Common myeloid progenitor, CD34-positive (primary cell): Measurements from ENCODE around the gene WSCD2.

ENCODE experiments used
- CTCF ChIA-PET: fragments of 350-600 bp; sonication (Branson Sonifier 250); formaldehyde crosslinking; loops from one replicate; lab custom pipeline; 2021; ENCODE audit warnings: antibody characterized with exemption; lab: Charles Lee
- POLR2A ChIA-PET: fragments of 350-600 bp; sonication (Branson Sonifier 250); formaldehyde crosslinking; loops from one replicate; lab custom pipeline; 2021; ENCODE audit warnings: antibody characterized with exemption; lab: Charles Lee
- DNase-seq, 3 donors: peaks; one replicate each; pipeline versions ENCODE4 v3.0.0 to v3.0.0-alpha.2; 2013
- H3K27ac ChIP-seq, 2 experiments: 1 replicate in 1 of 2; 2 replicates in 1 of 2; pipeline ENCODE4 v1.7.0; 2013; ENCODE audit warnings: inconsistent platforms in 2 of 2, low read length in 2 of 2, mild to moderate bottlenecking in 2 of 2, low read depth in 1 of 2, moderate library complexity in 1 of 2; ENCODE audit not compliant: severe bottlenecking in 2 of 2, insufficient read depth in 1 of 2, poor library complexity in 1 of 2
- H3K27me3 ChIP-seq, 5 experiments: replicated peaks in 2 of 5; 1 replicate in 3 of 5; 2 replicates in 2 of 5; pipeline versions ENCODE4 v1.6.1 to v1.7.0; 2013; ENCODE audit warnings: low read length in 4 of 5, mild to moderate bottlenecking in 2 of 5, moderate library complexity in 2 of 5, inconsistent platforms in 1 of 5; ENCODE audit not compliant: insufficient read depth in 5 of 5, control insufficient read depth in 4 of 5
- H3K36me3 ChIP-seq, 4 experiments: 1 replicate in 2 of 4; 2 replicates in 2 of 4; pipeline versions ENCODE4 v1.6.1 to v1.7.0; 2013; ENCODE audit warnings: low read length in 3 of 4, control low read depth in 1 of 4, mild to moderate bottlenecking in 1 of 4; ENCODE audit not compliant: control insufficient read depth in 4 of 4, insufficient read depth in 4 of 4
- H3K4me1 ChIP-seq, 4 experiments: 1 replicate in 3 of 4; 2 replicates in 1 of 4; pipeline versions ENCODE4 v1.6.1 to v1.7.1; 2013; ENCODE audit warnings: low read length in 3 of 4, mild to moderate bottlenecking in 3 of 4, control low read depth in 1 of 4, inconsistent platforms in 1 of 4, moderate library complexity in 1 of 4; ENCODE audit not compliant: control insufficient read depth in 4 of 4, insufficient read depth in 4 of 4; ENCODE audit errors: control extremely low read depth in 1 of 4
- H3K4me3 ChIP-seq, 7 experiments: 1 replicate in 4 of 7; 2 replicates in 3 of 7; pipeline versions ENCODE4 v1.5.1 to v1.7.0; 2013; ENCODE audit warnings: mild to moderate bottlenecking in 7 of 7, low read length in 6 of 7, moderate library complexity in 6 of 7, inconsistent platforms in 2 of 7, low read depth in 2 of 7, control low read depth in 1 of 7; ENCODE audit not compliant: insufficient read depth in 4 of 7, control insufficient read depth in 1 of 7; ENCODE audit errors: extremely low read depth in 1 of 7
- H3K9me3 ChIP-seq, 5 experiments: 1 replicate in 4 of 5; 2 replicates in 1 of 5; pipeline versions ENCODE4 v1.6.1 to v1.7.1; 2013; ENCODE audit warnings: low read length in 4 of 5, mild to moderate bottlenecking in 2 of 5, inconsistent platforms in 1 of 5, low read depth in 1 of 5, moderate library complexity in 1 of 5; ENCODE audit not compliant: control insufficient read depth in 4 of 5, insufficient read depth in 2 of 5; ENCODE audit errors: control extremely low read depth in 1 of 5
- WGBS: methylation state at CpG from one replicate; pipeline ENCODE4 v1.1.5; 2013; ENCODE audit not compliant: insufficient coverage; 5-methylcytosine and 5-hydroxymethylcytosine counted together

Gene WSCD2

GRCh38 chr12:108282676-108283075, 153.6 kb downstream of the WSCD2 start:
- no peaks in the 10 kb centered on the region for H3K36me3 ChIP-seq
- POLR2A ChIA-PET, result no interaction called here
- peak overlapping the region in 3 of 7 experiments; percentile 19 to 34 (median 33) for H3K4me3 ChIP-seq
- CTCF ChIA-PET, result no interaction called here
- WGBS, result 0% methylated on average over 1 of the region's 3 CpGs
- peak; percentile 57 to 93 (median 91) for DNase-seq
- peaks cover 5 to 37% (median 32%) of the 10 kb centered on the region in 4 experiments for H3K4me1 ChIP-seq
- no peak overlapping the region for H3K27ac ChIP-seq
- no peaks in the 10 kb centered on the region for H3K27me3 ChIP-seq
- H3K9me3 ChIP-seq, result no peaks in the 10 kb centered on the region

GRCh38 chr12:108284163-108284562, 155.1 kb downstream of the WSCD2 start:
- Histone ChIP-seq H3K36me3 (no peaks in the 10 kb centered on the region), H3K27ac (no peak overlapping the region), H3K4me1 (peaks cover 5 to 40% (median 33%) of the 10 kb centered on the region in 4 experiments), H3K27me3 (no peaks in the 10 kb centered on the region), H3K9me3 (no peaks in the 10 kb centered on the region), H3K4me3 (no peak overlapping the region)
- 62% methylated on average over 7 of the region's 7 CpGs for WGBS
- DNase-seq, result no peak
- ChIA-PET POLR2A (interaction anchor here (0.5 to 1.3 kb wide), 2 partner anchors 13 to 30 kb away, joined by 3 to 4 read pairs; no protein-coding TSS in a partner anchor), CTCF (interaction anchor here (1.1 kb wide), 1 partner anchor 30 kb away, joined by 4 read pairs; no protein-coding TSS in a partner anchor)

- POLR2A ChIA-PET, result no interaction called here
- whole genome bisulfite sequencing, result 100% methylated on average over 1 of the region's 2 CpGs
- H3K27me3 ChIP-seq, result no peaks in the 10 kb centered on the region
- CTCF ChIA-PET, result no interaction called here
- H3K9me3 ChIP-seq, result no peaks in the 10 kb centered on the region
- no peak overlapping the region for H3K27ac ChIP-seq
- H3K36me3 ChIP-seq, result no peaks in the 10 kb centered on the region
- H3K4me3 ChIP-seq, result no peak overlapping the region
- peaks cover 5 to 45% (median 34%) of the 10 kb centered on the region in 4 experiments for H3K4me1 ChIP-seq
- DNase-seq, result no peak
Observed at GRCh38 chr12:108285016-108285415, 155.9 kb downstream of the WSCD2 start.

- H3K4me3 ChIP-seq, result no peak overlapping the region
- no peaks in the 10 kb centered on the region for H3K27me3 ChIP-seq
- H3K27ac ChIP-seq, result no peak overlapping the region
- H3K4me1 ChIP-seq, result peaks cover 5 to 33% (median 25%) of the 10 kb centered on the region in 4 experiments
- H3K9me3 ChIP-seq, result no peaks in the 10 kb centered on the region
- POLR2A ChIA-PET, result no interaction called here
- no peaks in the 10 kb centered on the region for H3K36me3 ChIP-seq
- DNase-seq, result no peak
- CTCF ChIA-PET, result interaction anchor here (0.9 to 1.4 kb wide), 4 partner anchors 11 to 37 kb away, joined by 3 read pairs; no protein-coding TSS in a partner anchor
- WGBS, result 97% methylated on average over 3 of the region's 3 CpGs
Observed at GRCh38 chr12:108287227-108287626, 158.1 kb downstream of the WSCD2 start.

- Histone ChIP-seq H3K9me3 (no peaks in the 10 kb centered on the region), H3K4me1 (peaks cover 0 to 13% (median 2%) of the 10 kb centered on the region in 4 experiments), H3K27ac (no peak overlapping the region), H3K36me3 (no peaks in the 10 kb centered on the region), H3K27me3 (no peaks in the 10 kb centered on the region), H3K4me3 (no peak overlapping the region)
- 93% methylated on average over 10 of the region's 11 CpGs for WGBS
- DNase-seq, result no peak
- ChIA-PET CTCF (interaction anchor here (1.0 to 1.6 kb wide), 4 partner anchors 16 to 34 kb away, joined by 3 to 4 read pairs (median 4); no protein-coding TSS in a partner anchor), POLR2A (no interaction called here)
Observed at GRCh38 chr12:108289350-108290161, 160.5 kb downstream of the WSCD2 start.

GRCh38 chr12:108295641-108296040, 166.6 kb downstream of the WSCD2 start:
- no peak overlapping the region for H3K27ac ChIP-seq
- CTCF ChIA-PET, result interaction anchor here (1.1 to 2.9 kb wide), 4 partner anchors 8 to 19 kb away, joined by 4 to 14 read pairs (median 4); no protein-coding TSS in a partner anchor

GRCh38 chr12:108296945-108297344, 167.9 kb downstream of the WSCD2 start:
- Histone ChIP-seq H3K4me3 (no peak overlapping the region), H3K27ac (no peak overlapping the region), H3K9me3 (no peaks in the 10 kb centered on the region), H3K4me1 (peaks cover 3 to 25% (median 7%) of the 10 kb centered on the region in 4 experiments), H3K36me3 (no peaks in the 10 kb centered on the region), H3K27me3 (no peaks in the 10 kb centered on the region)
- ChIA-PET POLR2A (interaction anchor here (0.6 kb wide), 1 partner anchor 13 kb away, joined by 4 read pairs; no protein-coding TSS in a partner anchor), CTCF (interaction anchor here (2.1 to 2.9 kb wide), 2 partner anchors 10 to 18 kb away, joined by 5 to 14 read pairs; no protein-coding TSS in a partner anchor)
- 30% methylated on average over 3 of the region's 3 CpGs for WGBS
- peak in 2 of 3 donors; percentile 31 to 56 for DNase-seq

More at GRCh38 chr12:108295641-108296040, 166.6 kb downstream of the WSCD2 start:
- Histone ChIP-seq H3K4me1 (peaks cover 3 to 25% (median 7%) of the 10 kb centered on the region in 4 experiments), H3K4me3 (no peak overlapping the region), H3K9me3 (no peaks in the 10 kb centered on the region), H3K27me3 (no peaks in the 10 kb centered on the region), H3K36me3 (no peaks in the 10 kb centered on the region)
- WGBS, result 94% methylated on average over 4 of the region's 8 CpGs
- POLR2A ChIA-PET, result interaction anchor here (0.6 to 0.9 kb wide), 2 partner anchors 12 to 18 kb away, joined by 3 to 4 read pairs; no protein-coding TSS in a partner anchor
- DNase-seq, result no peak
